AG10803 (cell line): ENCODE measurements around the gene KLHL14.

ENCODE experiments used
- DNase-seq: peaks from one replicate; pipeline ENCODE4 v3.0.0; 2010; ENCODE audit warnings: low read depth
- H3K4me3 ChIP-seq: 2 replicates; pipeline ENCODE4 v1.5.1; 2011; ENCODE audit warnings: mild to moderate bottlenecking, low read length, control low read depth
- CTCF ChIP-seq: conservative IDR thresholded peaks from 2 replicates; pipeline ENCODE4 v1.5.1; 2011; ENCODE audit warnings: mild to moderate bottlenecking, low read length, control low read depth, inconsistent platforms

The KLHL14 gene

GRCh38 chr18:32701313-32701712 is 71.5 kb downstream of the KLHL14 start:
- TF ChIP-seq CTCF: no peak
- no peak for DNase-seq
- H3K4me3 ChIP-seq: no peak overlapping the region

GRCh38 chr18:32698153-32698552 is 74.7 kb downstream of the KLHL14 start:
- no peak for TF ChIP-seq CTCF
- no peak overlapping the region for H3K4me3 ChIP-seq
- DNase-seq: no peak

- TF ChIP-seq CTCF: no peak
- H3K4me3 ChIP-seq: no peak overlapping the region
- DNase-seq: no peak
Observed at GRCh38 chr18:32696376-32696775, 76.4 kb downstream of the KLHL14 start.

- no peak for DNase-seq
- H3K4me3 ChIP-seq: no peak overlapping the region
- no peak for TF ChIP-seq CTCF
Observed at GRCh38 chr18:32695534-32695933, 77.3 kb downstream of the KLHL14 start.

GRCh38 chr18:32688821-32689220 is 84.0 kb downstream of the KLHL14 start:
- no peak for TF ChIP-seq CTCF
- H3K4me3 ChIP-seq: no peak overlapping the region
- no peak for DNase-seq

- no peak for DNase-seq
- no peak for TF ChIP-seq CTCF
- H3K4me3 ChIP-seq: no peak overlapping the region
Observed at GRCh38 chr18:32684940-32685339, 87.9 kb downstream of the KLHL14 start.

- TF ChIP-seq CTCF: no peak
- H3K4me3 ChIP-seq: no peak overlapping the region
- no peak for DNase-seq
Observed at GRCh38 chr18:32684096-32684495, 88.7 kb downstream of the KLHL14 start.
